Hepatocyte (in vitro differentiated cells): ENCODE data around the gene PDLIM5.

Experiments
- CTCF ChIP-seq: fragments of 200-600 bp; sonication (generic); IDR thresholded peaks from 2 replicates; pipeline ENCODE4 v1.5.1; 2016; ENCODE audit warnings: antibody characterized with exemption, mild to moderate bottlenecking; ENCODE audit not compliant: poor library complexity
- EZH2 ChIP-seq: fragments of 200-600 bp; sonication (generic); IDR thresholded peaks from 2 replicates; pipeline ENCODE4 v1.6.1; 2016; ENCODE audit warnings: antibody characterized with exemption, mild to moderate bottlenecking, borderline replicate concordance

GRCh38 chr4:94472056-94472826, 20.5 kb downstream of the PDLIM5 start:
- TF ChIP-seq CTCF (no peak), EZH2 (no peak)
